ENCODE results near the gene LPCAT1. TPM values are rescaled to one million over a fixed set of nuclear protein-coding genes. Genes with fewer than 3 reads are reported as not detected.
A peak's percentile ranks its signal among the peaks of the same experiment; 100 is the strongest.

Gene LPCAT1
- total and polyA plus RNA-seq, 2 of the 13 experiments (the other 11 are each of a cell fraction or from before 2014, with no cell fraction given) = 29.8 to 90.6 TPM

DNA sequence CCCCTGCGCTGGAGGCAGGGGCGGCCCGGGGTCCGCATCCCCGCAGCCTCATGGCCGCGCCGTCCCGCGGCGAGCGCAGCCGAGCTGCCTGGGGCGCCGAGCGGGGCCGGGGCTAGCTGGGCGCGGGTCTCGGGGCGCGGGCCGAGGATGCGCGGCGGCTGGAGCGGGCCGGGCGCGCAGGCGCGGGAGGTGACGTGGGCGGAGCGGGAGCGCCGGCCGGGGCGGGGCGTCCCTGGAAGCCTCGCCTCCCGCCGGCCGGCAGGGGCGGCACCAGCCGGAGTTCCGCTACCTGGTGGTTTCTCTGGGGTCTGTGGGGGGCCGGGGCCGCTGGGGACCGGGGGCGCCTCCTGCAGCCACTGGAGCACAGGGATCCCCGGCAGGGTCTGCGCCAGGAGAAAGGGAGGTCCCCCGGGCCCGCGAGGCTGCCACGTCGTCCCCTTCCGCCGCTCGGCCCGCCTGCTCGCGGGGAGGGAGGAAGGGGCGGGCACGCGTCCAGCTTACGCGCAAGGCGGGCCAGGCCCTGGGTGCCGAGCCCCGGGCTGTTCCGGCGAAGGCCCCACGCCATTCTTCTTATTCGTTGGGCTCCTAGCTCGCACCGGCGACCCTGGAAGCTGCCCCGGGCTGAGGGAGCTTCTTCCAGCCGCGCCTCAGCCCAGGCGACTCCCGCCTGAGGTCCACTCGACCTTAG lies at the start of gene LPCAT1 (continued):
- TF ChIP-seq, protein P1, sequence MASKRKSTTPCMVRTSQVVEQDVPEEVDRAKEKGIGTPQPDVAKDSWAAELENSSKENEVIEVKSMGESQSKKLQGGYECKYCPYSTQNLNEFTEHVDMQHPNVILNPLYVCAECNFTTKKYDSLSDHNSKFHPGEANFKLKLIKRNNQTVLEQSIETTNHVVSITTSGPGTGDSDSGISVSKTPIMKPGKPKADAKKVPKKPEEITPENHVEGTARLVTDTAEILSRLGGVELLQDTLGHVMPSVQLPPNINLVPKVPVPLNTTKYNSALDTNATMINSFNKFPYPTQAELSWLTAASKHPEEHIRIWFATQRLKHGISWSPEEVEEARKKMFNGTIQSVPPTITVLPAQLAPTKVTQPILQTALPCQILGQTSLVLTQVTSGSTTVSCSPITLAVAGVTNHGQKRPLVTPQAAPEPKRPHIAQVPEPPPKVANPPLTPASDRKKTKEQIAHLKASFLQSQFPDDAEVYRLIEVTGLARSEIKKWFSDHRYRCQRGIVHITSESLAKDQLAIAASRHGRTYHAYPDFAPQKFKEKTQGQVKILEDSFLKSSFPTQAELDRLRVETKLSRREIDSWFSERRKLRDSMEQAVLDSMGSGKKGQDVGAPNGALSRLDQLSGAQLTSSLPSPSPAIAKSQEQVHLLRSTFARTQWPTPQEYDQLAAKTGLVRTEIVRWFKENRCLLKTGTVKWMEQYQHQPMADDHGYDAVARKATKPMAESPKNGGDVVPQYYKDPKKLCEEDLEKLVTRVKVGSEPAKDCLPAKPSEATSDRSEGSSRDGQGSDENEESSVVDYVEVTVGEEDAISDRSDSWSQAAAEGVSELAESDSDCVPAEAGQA (IDR thresholded peaks at IDR 0.05; ENCODE audit: low read depth) = 0 out of 2 replicates have a peak, but pooled peaks have one; percentile 25
- TF ChIP-seq, protein P1 (CRISPR knock-in tag; IDR thresholded peaks at IDR 0.05; ENCODE audit: borderline replicate concordance) = no peak
- TF ChIP-seq MXD4 (CRISPR knock-in tag; IDR thresholded peaks at IDR 0.05) (peak; percentile 23; the same call in 1 of the 2 replicates), ARHGAP35 (CRISPR knock-in tag; IDR thresholded peaks at IDR 0.05; ENCODE audit: borderline replicate concordance) (peak; percentile 80; the same call in 1 of the 2 replicates), PAWR (CRISPR knock-in tag; IDR thresholded peaks at IDR 0.05; ENCODE audit: borderline replicate concordance) (no peak), LCORL (IDR thresholded peaks at IDR 0.05) (no peak), LCORL (CRISPR knock-in tag; IDR thresholded peaks at IDR 0.05) (no peak), ZFP82 (CRISPR knock-in tag; IDR thresholded peaks at IDR 0.05; ENCODE audit: borderline replicate concordance) (no peak), FLYWCH1 (CRISPR knock-in tag; IDR thresholded peaks at IDR 0.05) (no peak), YY1 (IDR thresholded peaks at IDR 0.05; ENCODE audit: insufficient read depth, insufficient replicate concordance, low read depth, low read length) (no peak), SCMH1 (CRISPR knock-in tag; IDR thresholded peaks at IDR 0.05; ENCODE audit: borderline replicate concordance) (no peak), ZNF343 (CRISPR knock-in tag; IDR thresholded peaks at IDR 0.05) (peak; percentile 73; the same call in 1 of the 2 replicates), CREB1 (IDR thresholded peaks at IDR 0.05) (no peak), CREB1 (CRISPR knock-in tag; IDR thresholded peaks at IDR 0.05) (no peak), ESRRA (CRISPR knock-in tag; IDR thresholded peaks at IDR 0.05; ENCODE audit: low read depth) (no peak), ZNF547 (CRISPR knock-in tag; IDR thresholded peaks at IDR 0.05) (peak; percentile 47; the same call in 1 of the 2 replicates), ZNF138 (CRISPR knock-in tag; IDR thresholded peaks at IDR 0.05; ENCODE audit: low read depth) (no peak), SAP130 (CRISPR knock-in tag; IDR thresholded peaks at IDR 0.05; ENCODE audit: low read depth) (0 out of 2 replicates have a peak, but pooled peaks have one; percentile 49)
- TF ChIP-seq, protein P2, sequence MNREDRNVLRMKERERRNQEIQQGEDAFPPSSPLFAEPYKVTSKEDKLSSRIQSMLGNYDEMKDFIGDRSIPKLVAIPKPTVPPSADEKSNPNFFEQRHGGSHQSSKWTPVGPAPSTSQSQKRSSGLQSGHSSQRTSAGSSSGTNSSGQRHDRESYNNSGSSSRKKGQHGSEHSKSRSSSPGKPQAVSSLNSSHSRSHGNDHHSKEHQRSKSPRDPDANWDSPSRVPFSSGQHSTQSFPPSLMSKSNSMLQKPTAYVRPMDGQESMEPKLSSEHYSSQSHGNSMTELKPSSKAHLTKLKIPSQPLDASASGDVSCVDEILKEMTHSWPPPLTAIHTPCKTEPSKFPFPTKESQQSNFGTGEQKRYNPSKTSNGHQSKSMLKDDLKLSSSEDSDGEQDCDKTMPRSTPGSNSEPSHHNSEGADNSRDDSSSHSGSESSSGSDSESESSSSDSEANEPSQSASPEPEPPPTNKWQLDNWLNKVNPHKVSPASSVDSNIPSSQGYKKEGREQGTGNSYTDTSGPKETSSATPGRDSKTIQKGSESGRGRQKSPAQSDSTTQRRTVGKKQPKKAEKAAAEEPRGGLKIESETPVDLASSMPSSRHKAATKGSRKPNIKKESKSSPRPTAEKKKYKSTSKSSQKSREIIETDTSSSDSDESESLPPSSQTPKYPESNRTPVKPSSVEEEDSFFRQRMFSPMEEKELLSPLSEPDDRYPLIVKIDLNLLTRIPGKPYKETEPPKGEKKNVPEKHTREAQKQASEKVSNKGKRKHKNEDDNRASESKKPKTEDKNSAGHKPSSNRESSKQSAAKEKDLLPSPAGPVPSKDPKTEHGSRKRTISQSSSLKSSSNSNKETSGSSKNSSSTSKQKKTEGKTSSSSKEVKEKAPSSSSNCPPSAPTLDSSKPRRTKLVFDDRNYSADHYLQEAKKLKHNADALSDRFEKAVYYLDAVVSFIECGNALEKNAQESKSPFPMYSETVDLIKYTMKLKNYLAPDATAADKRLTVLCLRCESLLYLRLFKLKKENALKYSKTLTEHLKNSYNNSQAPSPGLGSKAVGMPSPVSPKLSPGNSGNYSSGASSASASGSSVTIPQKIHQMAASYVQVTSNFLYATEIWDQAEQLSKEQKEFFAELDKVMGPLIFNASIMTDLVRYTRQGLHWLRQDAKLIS (CRISPR knock-in tag; IDR thresholded peaks at IDR 0.05) = no peak

Measured in HepG2 (cell line).